SK-N-SH (cell line): ENCODE data around the gene CDR2.

ENCODE experiments used
- CTCF ChIP-seq: fragments of 200-600 bp; sonication (generic); IDR thresholded peaks from 2 replicates; pipeline ENCODE4 v1.6.1; 2017; ENCODE audit warnings: antibody characterized with exemption, mild to moderate bottlenecking, moderate library complexity
- EP300 ChIP-seq, 2 experiments: IDR thresholded peaks; 2 replicates each; pipeline versions ENCODE4 v1.4.0 to v1.6.1; 2012; ENCODE audit warnings: borderline replicate concordance in 1 of 2, low read depth in 1 of 2, low read length in 1 of 2
- FOXM1 ChIP-seq: IDR thresholded peaks from 2 replicates; pipeline ENCODE4 v1.4.0; 2012; ENCODE audit warnings: low read depth, mild to moderate bottlenecking
- SIN3A ChIP-seq: IDR thresholded peaks from 2 replicates; pipeline ENCODE4 v1.6.1; 2012; ENCODE audit warnings: low read depth, mild to moderate bottlenecking, low read length, moderate library complexity, borderline replicate concordance
- SMC3 ChIP-seq: IDR thresholded peaks from 2 replicates; pipeline ENCODE4 v1.6.1; 2012; ENCODE audit warnings: low read depth, low read length, improper control_type of control experiment
- TAF1 ChIP-seq: IDR thresholded peaks from 2 replicates; pipeline ENCODE4 v1.6.1; 2012; ENCODE audit warnings: low read depth, mild to moderate bottlenecking, low read length, moderate library complexity, borderline replicate concordance
- USF1 ChIP-seq: IDR thresholded peaks from 2 replicates; pipeline ENCODE4 v1.4.0; 2012; ENCODE audit warnings: low read depth, borderline replicate concordance

GRCh38 chr16:22322021-22322471 lies 52.4 kb downstream of the CDR2 start:
- TF ChIP-seq FOXM1 (no peak), CTCF (no peak), SMC3 (no peak), EP300 (IDR thresholded peaks at IDR 0.05; ENCODE audit: borderline replicate concordance in 1 of 2, low read depth in 1 of 2, low read length in 1 of 2) (no peak), TAF1 (no peak), USF1 (no peak), SIN3A (no peak)
